ENCODE data around the gene RICTOR.

DNA sequence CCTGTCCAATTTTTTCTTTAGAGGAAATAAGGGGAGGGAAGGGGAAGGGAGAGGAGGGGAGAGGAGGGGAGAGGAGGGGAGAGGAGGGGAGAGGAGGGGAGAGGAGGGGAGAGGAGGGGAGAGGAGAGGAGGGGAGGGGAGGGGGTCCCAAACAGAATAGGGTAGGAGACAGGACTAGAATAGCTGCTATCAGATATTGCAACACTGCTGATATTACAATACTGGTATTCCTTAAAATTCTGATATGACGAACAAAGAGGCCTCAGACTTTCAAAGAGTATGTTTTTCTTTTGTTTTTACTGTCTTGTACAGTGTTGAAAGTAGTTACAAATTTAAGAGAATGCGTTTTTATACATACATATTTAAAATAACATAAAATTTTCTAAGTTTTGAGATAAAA is 67.5 kb downstream of the RICTOR start:
- TF ChIP-seq ATF1 (CRISPR knock-in tag; IDR thresholded peaks at IDR 0.05) (no peak), ETV6 (CRISPR knock-in tag; IDR thresholded peaks at IDR 0.05) (no peak), ZNF416 (CRISPR knock-in tag; IDR thresholded peaks at IDR 0.05) (no peak), ATF2 (CRISPR knock-in tag; IDR thresholded peaks at IDR 0.05; ENCODE audit: borderline replicate concordance, low read depth) (no peak)
- TF ChIP-seq, protein P1, sequence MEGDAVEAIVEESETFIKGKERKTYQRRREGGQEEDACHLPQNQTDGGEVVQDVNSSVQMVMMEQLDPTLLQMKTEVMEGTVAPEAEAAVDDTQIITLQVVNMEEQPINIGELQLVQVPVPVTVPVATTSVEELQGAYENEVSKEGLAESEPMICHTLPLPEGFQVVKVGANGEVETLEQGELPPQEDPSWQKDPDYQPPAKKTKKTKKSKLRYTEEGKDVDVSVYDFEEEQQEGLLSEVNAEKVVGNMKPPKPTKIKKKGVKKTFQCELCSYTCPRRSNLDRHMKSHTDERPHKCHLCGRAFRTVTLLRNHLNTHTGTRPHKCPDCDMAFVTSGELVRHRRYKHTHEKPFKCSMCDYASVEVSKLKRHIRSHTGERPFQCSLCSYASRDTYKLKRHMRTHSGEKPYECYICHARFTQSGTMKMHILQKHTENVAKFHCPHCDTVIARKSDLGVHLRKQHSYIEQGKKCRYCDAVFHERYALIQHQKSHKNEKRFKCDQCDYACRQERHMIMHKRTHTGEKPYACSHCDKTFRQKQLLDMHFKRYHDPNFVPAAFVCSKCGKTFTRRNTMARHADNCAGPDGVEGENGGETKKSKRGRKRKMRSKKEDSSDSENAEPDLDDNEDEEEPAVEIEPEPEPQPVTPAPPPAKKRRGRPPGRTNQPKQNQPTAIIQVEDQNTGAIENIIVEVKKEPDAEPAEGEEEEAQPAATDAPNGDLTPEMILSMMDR (IDR thresholded peaks at IDR 0.05), result no peak
- TF ChIP-seq, protein P2, sequence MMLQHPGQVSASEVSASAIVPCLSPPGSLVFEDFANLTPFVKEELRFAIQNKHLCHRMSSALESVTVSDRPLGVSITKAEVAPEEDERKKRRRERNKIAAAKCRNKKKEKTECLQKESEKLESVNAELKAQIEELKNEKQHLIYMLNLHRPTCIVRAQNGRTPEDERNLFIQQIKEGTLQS (CRISPR knock-in tag; conservative IDR thresholded peaks at IDR 0.05), result no peak
